ENCODE results near the gene SHOC2. TPM values are rescaled to one million over a fixed set of nuclear protein-coding genes. Genes with fewer than 3 reads are reported as not detected.

The SHOC2 gene
- total and polyA plus RNA-seq, 9 of the 15 experiments (the other 6 are each of a cell fraction or from before 2014, with no cell fraction given) = 9.2 to 17.5 (median 14.9) TPM

- POLR2A ChIA-PET = interaction anchor here (1.3 kb wide), 1 partner anchor 11 kb away, joined by 3 read pairs; no protein-coding TSS in a partner anchor
- H3K4me3 ChIP-seq = no peak overlapping the region
- in situ Hi-C loops (cut with MboI) (no loop called here), intact Hi-C loops (cut with micrococcal nuclease) (no loop called here)
- DNase-seq (ENCODE audit: extremely low read depth in 1 of 4, low spot score in 3 of 4) (no peak), FAIRE-seq (no peak), ATAC-seq (no peak)
- H2AFZ ChIP-seq (ENCODE audit: low read depth, low read length) = no peak overlapping the region
- H3K79me2 ChIP-seq (ENCODE audit: control insufficient read depth, insufficient read depth, low read length) = peaks cover 44% of the 10 kb centered on the region
- H3K9me3 ChIP-seq (replicated peaks; ENCODE audit: control insufficient read depth, insufficient read depth, low read depth, low read length) = no peaks in the 10 kb centered on the region
- no TSS peak for BruUV-seq (replicated peaks)
- 100% methylated on average over 1 of the region's 1 CpG for WGBS (ENCODE audit: insufficient coverage, low coverage, missing lambda C conversion rate)
- H4K20me1 ChIP-seq (replicated peaks; ENCODE audit: control insufficient read depth, insufficient read depth, low read length) = no peaks in the 10 kb centered on the region
- H3K9ac ChIP-seq (ENCODE audit: insufficient read depth in 1 of 2, low read depth in 2 of 2, low read length in 2 of 2) = no peak overlapping the region
- H3K4me2 ChIP-seq (ENCODE audit: insufficient read depth, low read length) = no peak overlapping the region
- H3K4me1 ChIP-seq (replicated peaks in 1 of 2; ENCODE audit: control insufficient read depth in 2 of 2, insufficient read depth in 2 of 2, low read length in 2 of 2) = no peaks in the 10 kb centered on the region; a peak in 1 of 5 replicates
- no peaks in the 10 kb centered on the region; the same call in 2 of the 3 replicates for H3K36me3 ChIP-seq (ENCODE audit: control insufficient read depth, insufficient read depth, low read length)
- no peak overlapping the region for H3K27ac ChIP-seq (ENCODE audit: extremely low read depth, low read depth, low read length)
- no peaks in the 10 kb centered on the region for H3K9me1 ChIP-seq (ENCODE audit: control insufficient read depth, insufficient read depth, low read length)
- TF ChIP-seq ZNF140 (CRISPR knock-in tag; IDR thresholded peaks at IDR 0.05) = no peak
- TF ChIP-seq CREB1 (IDR thresholded peaks at IDR 0.05) = no peak
- TF ChIP-seq CREB1 (CRISPR knock-in tag; IDR thresholded peaks at IDR 0.05) = no peak
- no peak for TF ChIP-seq SPI1 (IDR thresholded peaks at IDR 0.05; ENCODE audit: borderline replicate concordance, low read depth, low read length)
- no peak for TF ChIP-seq ATF1 (CRISPR knock-in tag; IDR thresholded peaks at IDR 0.05)
- no peak for TF ChIP-seq ATF1 (tag; IDR thresholded peaks at IDR 0.05)
- no peak for TF ChIP-seq ZBTB5 (IDR thresholded peaks at IDR 0.05)
- no peak for TF ChIP-seq MTA3 (IDR thresholded peaks at IDR 0.05; ENCODE audit: borderline replicate concordance)
- no peak for TF ChIP-seq ZNF124 (CRISPR knock-in tag; IDR thresholded peaks at IDR 0.05)
- no peak for TF ChIP-seq ZNF408 (CRISPR knock-in tag; IDR thresholded peaks at IDR 0.05; ENCODE audit: low read depth)
- TF ChIP-seq, protein P1, sequence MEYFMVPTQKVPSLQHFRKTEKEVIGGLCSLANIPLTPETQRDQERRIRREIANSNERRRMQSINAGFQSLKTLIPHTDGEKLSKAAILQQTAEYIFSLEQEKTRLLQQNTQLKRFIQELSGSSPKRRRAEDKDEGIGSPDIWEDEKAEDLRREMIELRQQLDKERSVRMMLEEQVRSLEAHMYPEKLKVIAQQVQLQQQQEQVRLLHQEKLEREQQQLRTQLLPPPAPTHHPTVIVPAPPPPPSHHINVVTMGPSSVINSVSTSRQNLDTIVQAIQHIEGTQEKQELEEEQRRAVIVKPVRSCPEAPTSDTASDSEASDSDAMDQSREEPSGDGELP (CRISPR knock-in tag; IDR thresholded peaks at IDR 0.05; ENCODE audit: borderline replicate concordance) = no peak
- no peak for TF ChIP-seq FOXJ2 (tag; IDR thresholded peaks at IDR 0.05)
- CTCF ChIA-PET (ENCODE audit: low intra/inter-chr PET ratio) = no interaction called here
- H3K27me3 ChIP-seq (ENCODE audit: control insufficient read depth in 2 of 2, insufficient read depth in 2 of 2, low read length in 2 of 2) = no peaks in the 10 kb centered on the region
Observed at GRCh38 chr10:110946496-110946895, 27.1 kb downstream of the SHOC2 start.

Data from K562 (cell line).